Measurements from ENCODE around the gene SUMO4.

SUMO4 gene

GRCh38 chr6:149387779-149388512 is 12.1 kb upstream of the SUMO4 start:
- Histone ChIP-seq H3K27me3 (ENCODE audit: control insufficient read depth, insufficient read depth, low read length, poor library complexity, severe bottlenecking) (no peaks in the 10 kb centered on the region), H3K4me1 (ENCODE audit: control insufficient read depth, insufficient read depth, low read length) (no peaks in the 10 kb centered on the region), H3K9me3 (ENCODE audit: control insufficient read depth, low read length) (no peaks in the 10 kb centered on the region), H3K27ac (ENCODE audit: insufficient read depth, low read depth, low read length, poor library complexity, severe bottlenecking) (no peak overlapping the region), H3K36me3 (ENCODE audit: control insufficient read depth, insufficient read depth, low read length) (no peaks in the 10 kb centered on the region), H3K4me3 (ENCODE audit: insufficient read depth, low read depth, low read length) (no peak overlapping the region)
- 96 to 100% methylated on average over 1 of the region's 1 CpG for WGBS, 2 experiments

- no peaks in the 10 kb centered on the region for H3K36me3 ChIP-seq (ENCODE audit: control insufficient read depth, insufficient read depth, low read length)
- H3K4me1 ChIP-seq (ENCODE audit: control insufficient read depth, insufficient read depth, low read length) = no peaks in the 10 kb centered on the region
- no peak overlapping the region for H3K27ac ChIP-seq (ENCODE audit: insufficient read depth, low read depth, low read length, poor library complexity, severe bottlenecking)
- H3K27me3 ChIP-seq (ENCODE audit: control insufficient read depth, insufficient read depth, low read length, poor library complexity, severe bottlenecking) = no peaks in the 10 kb centered on the region
- WGBS, 2 experiments = 86% methylated on average over 1 of the region's 3 CpGs; no CpG with 5 or more reads in 1 of the 2 experiments
- no peaks in the 10 kb centered on the region for H3K9me3 ChIP-seq (ENCODE audit: control insufficient read depth, low read length)
- H3K4me3 ChIP-seq (ENCODE audit: insufficient read depth, low read depth, low read length) = no peak overlapping the region
These were observed 10.4 kb upstream of the SUMO4 start for GRCh38 chr6:149389509-149390297.

GRCh38 chr6:149392093-149392492 is 8.0 kb upstream of the SUMO4 start:
- Histone ChIP-seq H3K4me3 (ENCODE audit: insufficient read depth, low read depth, low read length) (no peak overlapping the region), H3K9me3 (ENCODE audit: control insufficient read depth, low read length) (no peaks in the 10 kb centered on the region), H3K36me3 (ENCODE audit: control insufficient read depth, insufficient read depth, low read length) (no peaks in the 10 kb centered on the region), H3K27ac (ENCODE audit: insufficient read depth, low read depth, low read length, poor library complexity, severe bottlenecking) (no peak overlapping the region), H3K27me3 (ENCODE audit: control insufficient read depth, insufficient read depth, low read length, poor library complexity, severe bottlenecking) (no peaks in the 10 kb centered on the region), H3K4me1 (ENCODE audit: control insufficient read depth, insufficient read depth, low read length) (no peaks in the 10 kb centered on the region)
- WGBS, 2 experiments = 87 to 88% methylated on average over 6 of the region's 6 CpGs

GRCh38 chr6:149392535-149392934 is 7.5 kb upstream of the SUMO4 start:
- no peaks in the 10 kb centered on the region for H3K9me3 ChIP-seq (ENCODE audit: control insufficient read depth, low read length)
- no peak overlapping the region for H3K4me3 ChIP-seq (ENCODE audit: insufficient read depth, low read depth, low read length)
- H3K36me3 ChIP-seq (ENCODE audit: control insufficient read depth, insufficient read depth, low read length) = peaks cover 2% of the 10 kb centered on the region
- no peak overlapping the region for H3K27ac ChIP-seq (ENCODE audit: insufficient read depth, low read depth, low read length, poor library complexity, severe bottlenecking)
- no peaks in the 10 kb centered on the region for H3K4me1 ChIP-seq (ENCODE audit: control insufficient read depth, insufficient read depth, low read length)
- no peaks in the 10 kb centered on the region for H3K27me3 ChIP-seq (ENCODE audit: control insufficient read depth, insufficient read depth, low read length, poor library complexity, severe bottlenecking)

- Histone ChIP-seq H3K27me3 (ENCODE audit: control insufficient read depth, insufficient read depth, low read length, poor library complexity, severe bottlenecking) (no peaks in the 10 kb centered on the region), H3K36me3 (ENCODE audit: control insufficient read depth, insufficient read depth, low read length) (peaks cover 3% of the 10 kb centered on the region), H3K9me3 (ENCODE audit: control insufficient read depth, low read length) (no peaks in the 10 kb centered on the region), H3K4me1 (ENCODE audit: control insufficient read depth, insufficient read depth, low read length) (no peaks in the 10 kb centered on the region), H3K4me3 (ENCODE audit: insufficient read depth, low read depth, low read length) (no peak overlapping the region), H3K27ac (ENCODE audit: insufficient read depth, low read depth, low read length, poor library complexity, severe bottlenecking) (no peak overlapping the region)
These were observed 6.9 kb upstream of the SUMO4 start for GRCh38 chr6:149393002-149393679.

GRCh38 chr6:149395185-149395584 is 4.9 kb upstream of the SUMO4 start:
- H3K36me3 ChIP-seq (ENCODE audit: control insufficient read depth, insufficient read depth, low read length) = peaks cover 7% of the 10 kb centered on the region
- H3K27ac ChIP-seq (ENCODE audit: insufficient read depth, low read depth, low read length, poor library complexity, severe bottlenecking) = no peak overlapping the region
- H3K27me3 ChIP-seq (ENCODE audit: control insufficient read depth, insufficient read depth, low read length, poor library complexity, severe bottlenecking) = no peaks in the 10 kb centered on the region
- no peaks in the 10 kb centered on the region for H3K9me3 ChIP-seq (ENCODE audit: control insufficient read depth, low read length)
- H3K4me1 ChIP-seq (ENCODE audit: control insufficient read depth, insufficient read depth, low read length) = no peaks in the 10 kb centered on the region
- no peak overlapping the region for H3K4me3 ChIP-seq (ENCODE audit: insufficient read depth, low read depth, low read length)

- Histone ChIP-seq H3K27me3 (ENCODE audit: control insufficient read depth, insufficient read depth, low read length, poor library complexity, severe bottlenecking) (no peaks in the 10 kb centered on the region), H3K4me3 (ENCODE audit: insufficient read depth, low read depth, low read length) (no peak overlapping the region), H3K4me1 (ENCODE audit: control insufficient read depth, insufficient read depth, low read length) (no peaks in the 10 kb centered on the region), H3K36me3 (ENCODE audit: control insufficient read depth, insufficient read depth, low read length) (peaks cover 15% of the 10 kb centered on the region), H3K27ac (ENCODE audit: insufficient read depth, low read depth, low read length, poor library complexity, severe bottlenecking) (no peak overlapping the region), H3K9me3 (ENCODE audit: control insufficient read depth, low read length) (no peaks in the 10 kb centered on the region)
- WGBS, 2 experiments = 95 to 97% methylated on average over 6 of the region's 6 CpGs
These were observed 2.7 kb upstream of the SUMO4 start for GRCh38 chr6:149397384-149397783.

- 94 to 97% methylated on average over 3 of the region's 3 CpGs for WGBS, 2 experiments
- Histone ChIP-seq H3K9me3 (ENCODE audit: control insufficient read depth, low read length) (no peaks in the 10 kb centered on the region), H3K27me3 (ENCODE audit: control insufficient read depth, insufficient read depth, low read length, poor library complexity, severe bottlenecking) (no peaks in the 10 kb centered on the region), H3K36me3 (ENCODE audit: control insufficient read depth, insufficient read depth, low read length) (peaks cover 15% of the 10 kb centered on the region), H3K27ac (ENCODE audit: insufficient read depth, low read depth, low read length, poor library complexity, severe bottlenecking) (no peak overlapping the region), H3K4me3 (ENCODE audit: insufficient read depth, low read depth, low read length) (no peak overlapping the region), H3K4me1 (ENCODE audit: control insufficient read depth, insufficient read depth, low read length) (no peaks in the 10 kb centered on the region)
These were observed 3.5 kb downstream of the SUMO4 start for GRCh38 chr6:149403534-149403933.

- H3K4me3 ChIP-seq (ENCODE audit: insufficient read depth, low read depth, low read length) = no peak overlapping the region
- no peaks in the 10 kb centered on the region for H3K9me3 ChIP-seq (ENCODE audit: control insufficient read depth, low read length)
- no peaks in the 10 kb centered on the region for H3K27me3 ChIP-seq (ENCODE audit: control insufficient read depth, insufficient read depth, low read length, poor library complexity, severe bottlenecking)
- 91 to 96% methylated on average over 5 of the region's 5 CpGs for WGBS, 2 experiments
- H3K4me1 ChIP-seq (ENCODE audit: control insufficient read depth, insufficient read depth, low read length) = no peaks in the 10 kb centered on the region
- H3K36me3 ChIP-seq (ENCODE audit: control insufficient read depth, insufficient read depth, low read length) = peaks cover 4% of the 10 kb centered on the region
- H3K27ac ChIP-seq (ENCODE audit: insufficient read depth, low read depth, low read length, poor library complexity, severe bottlenecking) = no peak overlapping the region
These were observed 6.0 kb downstream of the SUMO4 start for GRCh38 chr6:149405823-149406765.

All from ectodermal cell (in vitro differentiated cells).